Measurements from ENCODE around the gene NTN5. TPM values are rescaled to one million over a fixed set of nuclear protein-coding genes. Genes with fewer than 3 reads are reported as not detected.

The NTN5 gene
- not detected in 2 replicates for total RNA-seq (2021)
- Bru-seq, nascent RNA = percentile 16 among the genes with signal in this experiment
- BruChase-seq, experiment 1, labeled RNA remaining after a 2-hour chase = percentile 21 among the genes with signal in this experiment
- percentile 32 among the genes with signal in this experiment for BruChase-seq, experiment 2, labeled RNA remaining after a 6-hour chase
- long read RNA-seq = 0 reads

- no peak for TF ChIP-seq EZH2 (IDR thresholded peaks at IDR 0.05; ENCODE audit: borderline replicate concordance, low read depth, low read length, poor library complexity, severe bottlenecking)
- TF ChIP-seq, protein P1, sequence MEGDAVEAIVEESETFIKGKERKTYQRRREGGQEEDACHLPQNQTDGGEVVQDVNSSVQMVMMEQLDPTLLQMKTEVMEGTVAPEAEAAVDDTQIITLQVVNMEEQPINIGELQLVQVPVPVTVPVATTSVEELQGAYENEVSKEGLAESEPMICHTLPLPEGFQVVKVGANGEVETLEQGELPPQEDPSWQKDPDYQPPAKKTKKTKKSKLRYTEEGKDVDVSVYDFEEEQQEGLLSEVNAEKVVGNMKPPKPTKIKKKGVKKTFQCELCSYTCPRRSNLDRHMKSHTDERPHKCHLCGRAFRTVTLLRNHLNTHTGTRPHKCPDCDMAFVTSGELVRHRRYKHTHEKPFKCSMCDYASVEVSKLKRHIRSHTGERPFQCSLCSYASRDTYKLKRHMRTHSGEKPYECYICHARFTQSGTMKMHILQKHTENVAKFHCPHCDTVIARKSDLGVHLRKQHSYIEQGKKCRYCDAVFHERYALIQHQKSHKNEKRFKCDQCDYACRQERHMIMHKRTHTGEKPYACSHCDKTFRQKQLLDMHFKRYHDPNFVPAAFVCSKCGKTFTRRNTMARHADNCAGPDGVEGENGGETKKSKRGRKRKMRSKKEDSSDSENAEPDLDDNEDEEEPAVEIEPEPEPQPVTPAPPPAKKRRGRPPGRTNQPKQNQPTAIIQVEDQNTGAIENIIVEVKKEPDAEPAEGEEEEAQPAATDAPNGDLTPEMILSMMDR (conservative IDR thresholded peaks at IDR 0.05; ENCODE audit: low read depth, low read length) = no peak
- H3K36me3 ChIP-seq (ENCODE audit: insufficient read depth, low read length, poor library complexity, severe bottlenecking) = no peaks in the 10 kb centered on the region
- H3K27ac ChIP-seq (ENCODE audit: low read depth, low read length, poor library complexity, severe bottlenecking) = no peak within 1 kb of the TSS
- no peak for DNase-seq (ENCODE audit: low spot score)
- no peak within 1 kb of the TSS for H3K4me3 ChIP-seq (ENCODE audit: low read depth, low read length, poor library complexity, severe bottlenecking)
- ChIA-PET CTCF (interaction anchor here (0.5 kb wide), 1 partner anchor 167 kb away, joined by 5 read pairs; no protein-coding TSS in a partner anchor), POLR2A (ENCODE audit: low non-redundant PET) (no interaction called here)
- no peaks in the 10 kb centered on the region for H3K9me3 ChIP-seq (ENCODE audit: low read depth, low read length, poor library complexity, severe bottlenecking)
- no TSS peak for BruUV-seq (replicated peaks)
- intact Hi-C loops (cut with micrococcal nuclease; ENCODE audit: unreplicated experiment) = no loop called here
- peaks cover 4% of the 10 kb centered on the region for H3K4me1 ChIP-seq (ENCODE audit: insufficient read depth, low read length, poor library complexity, severe bottlenecking)
- H3K27me3 ChIP-seq (replicated peaks; ENCODE audit: insufficient read depth, low read depth, low read length, poor library complexity) = no peaks in the 10 kb centered on the region
Observed at GRCh38 chr19:48672994-48673393, at the start of gene NTN5. Gene NTN5, minus strand, starts transcription at chr19:48673017. Its CDS starts 2,031 bp downstream, at chr19:48670986.

GRCh38 chr19:48722196-48722708 is 49.4 kb upstream of the NTN5 start:
- no peak for DNase-seq (ENCODE audit: low spot score)
- Histone ChIP-seq H3K4me3 (ENCODE audit: low read depth, low read length, poor library complexity, severe bottlenecking) (no peak overlapping the region), H3K27ac (ENCODE audit: low read depth, low read length, poor library complexity, severe bottlenecking) (no peak overlapping the region), H3K36me3 (ENCODE audit: insufficient read depth, low read length, poor library complexity, severe bottlenecking) (no peaks in the 10 kb centered on the region), H3K4me1 (ENCODE audit: insufficient read depth, low read length, poor library complexity, severe bottlenecking) (peaks cover 46% of the 10 kb centered on the region), H3K27me3 (replicated peaks; ENCODE audit: insufficient read depth, low read depth, low read length, poor library complexity) (no peaks in the 10 kb centered on the region), H3K9me3 (ENCODE audit: low read depth, low read length, poor library complexity, severe bottlenecking) (no peaks in the 10 kb centered on the region)
- POLR2A ChIA-PET (ENCODE audit: low non-redundant PET) = no interaction called here
- CTCF ChIA-PET = no interaction called here
- TF ChIP-seq, protein P1 (conservative IDR thresholded peaks at IDR 0.05; ENCODE audit: low read depth, low read length) = no peak
- TF ChIP-seq EZH2 (IDR thresholded peaks at IDR 0.05; ENCODE audit: borderline replicate concordance, low read depth, low read length, poor library complexity, severe bottlenecking) = no peak
- intact Hi-C loops (cut with micrococcal nuclease; ENCODE audit: unreplicated experiment) = no loop called here
- no TSS peak for BruUV-seq (replicated peaks)

DNA sequence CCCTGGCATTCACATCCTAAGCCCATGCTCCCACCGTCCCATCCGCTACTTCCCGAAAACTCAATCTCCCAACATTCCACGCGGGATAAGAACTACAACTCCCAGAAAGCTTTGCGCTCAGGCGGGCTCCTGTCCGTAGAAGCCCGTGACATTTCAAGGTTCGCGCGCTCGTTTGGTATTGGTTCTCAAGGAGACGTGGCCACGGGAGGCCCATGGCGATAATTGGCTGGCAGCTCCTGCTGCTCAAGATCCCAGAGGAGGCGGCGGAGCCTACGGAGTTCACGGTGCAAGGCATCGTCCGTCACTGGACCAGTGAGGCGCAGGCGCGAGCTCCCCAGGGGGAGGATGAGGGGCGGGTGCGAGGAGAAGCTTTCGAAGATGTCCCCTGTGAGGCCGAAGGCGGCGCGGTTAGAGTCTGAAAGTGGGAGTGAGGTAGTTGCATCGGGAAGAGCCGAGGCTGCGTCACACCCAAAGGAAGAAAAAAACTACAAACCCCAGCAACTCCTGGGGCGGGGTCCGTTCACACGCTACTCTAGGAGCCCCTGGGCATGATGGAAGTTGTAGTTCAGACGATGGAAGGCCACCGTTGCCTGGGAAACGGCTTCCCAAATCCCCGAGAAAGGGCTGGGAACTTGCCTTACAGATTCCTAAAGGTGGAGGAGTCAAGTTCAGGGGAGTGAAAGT is 47.9 kb upstream of the NTN5 start:
- Histone ChIP-seq H3K36me3 (ENCODE audit: insufficient read depth, low read length, poor library complexity, severe bottlenecking) (no peaks in the 10 kb centered on the region), H3K4me1 (ENCODE audit: insufficient read depth, low read length, poor library complexity, severe bottlenecking) (peaks cover 50% of the 10 kb centered on the region), H3K9me3 (ENCODE audit: low read depth, low read length, poor library complexity, severe bottlenecking) (no peaks in the 10 kb centered on the region), H3K27ac (ENCODE audit: low read depth, low read length, poor library complexity, severe bottlenecking) (peak overlapping the region; percentile 84), H3K27me3 (replicated peaks; ENCODE audit: insufficient read depth, low read depth, low read length, poor library complexity) (no peaks in the 10 kb centered on the region), H3K4me3 (ENCODE audit: low read depth, low read length, poor library complexity, severe bottlenecking) (peak overlapping the region; percentile 56)
- TF ChIP-seq EZH2 (IDR thresholded peaks at IDR 0.05; ENCODE audit: borderline replicate concordance, low read depth, low read length, poor library complexity, severe bottlenecking) = no peak
- TF ChIP-seq, protein P1 (conservative IDR thresholded peaks at IDR 0.05; ENCODE audit: low read depth, low read length) = no peak
- intact Hi-C loops (cut with micrococcal nuclease; ENCODE audit: unreplicated experiment) = no loop called here
- ChIA-PET CTCF (no interaction called here), POLR2A (ENCODE audit: low non-redundant PET) (no interaction called here)
- no TSS peak for BruUV-seq (replicated peaks)
- peak; percentile 100 for DNase-seq (ENCODE audit: low spot score)
